ENCODE data around the gene CRYBG3. TPM values are rescaled to one million over a fixed set of nuclear protein-coding genes. Genes with fewer than 3 reads are reported as not detected.
A peak's percentile ranks its signal among the peaks of the same experiment; 100 is the strongest.

The CRYBG3 gene
- total and polyA plus RNA-seq, 8 donors = 5.7 to 57.6 (median 23.0) TPM

DNA sequence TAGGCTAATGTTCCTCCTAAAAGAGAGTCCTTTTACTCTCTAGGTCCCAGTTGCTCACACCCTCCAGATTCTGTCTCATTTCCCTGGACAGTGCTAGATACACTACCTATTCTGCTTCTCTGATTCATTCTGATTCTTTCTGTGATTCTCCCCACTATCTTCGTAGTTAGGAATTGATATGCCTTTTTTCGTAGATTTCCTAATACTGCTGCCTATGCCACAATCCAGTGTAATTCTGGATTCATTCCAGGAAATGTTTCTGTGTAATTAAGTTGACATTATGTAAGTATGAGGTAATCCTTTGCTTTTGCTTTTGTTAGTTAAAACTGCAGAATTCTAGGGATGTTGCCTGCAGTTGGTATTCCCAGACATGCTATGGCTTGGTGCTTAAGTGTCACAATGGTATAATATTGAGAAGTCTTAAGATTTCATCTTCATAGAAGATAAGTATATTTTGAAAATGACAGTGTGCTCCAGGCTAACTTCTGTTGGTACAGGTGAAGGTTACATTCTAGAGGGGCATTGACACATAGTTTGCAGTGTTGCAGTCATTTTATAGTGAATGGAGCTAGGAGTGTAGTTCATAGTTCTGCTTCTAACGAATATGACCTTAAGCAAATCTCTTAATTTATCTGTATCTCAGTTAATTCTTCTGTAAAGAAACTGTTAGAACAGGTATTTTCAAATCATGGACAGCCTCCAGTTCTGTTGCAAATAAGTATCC is 96.2 kb downstream of the CRYBG3 start:
- peaks cover 0 to 11% (median 2%) of the 10 kb centered on the region in 4 donors for H3K4me1 ChIP-seq
- no peak overlapping the region for H3K4me3 ChIP-seq
- H3K9me3 ChIP-seq = no peaks in the 10 kb centered on the region
- intact Hi-C loops (cut with DNase I; ENCODE audit: low total_unique reads) = no loop called here
- DNase-seq = peak in 1 of 2 donors; percentile 32
- peak in 1 of 3 donors; percentile 12 for TF ChIP-seq POLR2AphosphoS5 (IDR thresholded peaks at IDR 0.05)
- TF ChIP-seq EP300 (IDR thresholded peaks at IDR 0.05) = no peak
- TF ChIP-seq, protein P1, sequence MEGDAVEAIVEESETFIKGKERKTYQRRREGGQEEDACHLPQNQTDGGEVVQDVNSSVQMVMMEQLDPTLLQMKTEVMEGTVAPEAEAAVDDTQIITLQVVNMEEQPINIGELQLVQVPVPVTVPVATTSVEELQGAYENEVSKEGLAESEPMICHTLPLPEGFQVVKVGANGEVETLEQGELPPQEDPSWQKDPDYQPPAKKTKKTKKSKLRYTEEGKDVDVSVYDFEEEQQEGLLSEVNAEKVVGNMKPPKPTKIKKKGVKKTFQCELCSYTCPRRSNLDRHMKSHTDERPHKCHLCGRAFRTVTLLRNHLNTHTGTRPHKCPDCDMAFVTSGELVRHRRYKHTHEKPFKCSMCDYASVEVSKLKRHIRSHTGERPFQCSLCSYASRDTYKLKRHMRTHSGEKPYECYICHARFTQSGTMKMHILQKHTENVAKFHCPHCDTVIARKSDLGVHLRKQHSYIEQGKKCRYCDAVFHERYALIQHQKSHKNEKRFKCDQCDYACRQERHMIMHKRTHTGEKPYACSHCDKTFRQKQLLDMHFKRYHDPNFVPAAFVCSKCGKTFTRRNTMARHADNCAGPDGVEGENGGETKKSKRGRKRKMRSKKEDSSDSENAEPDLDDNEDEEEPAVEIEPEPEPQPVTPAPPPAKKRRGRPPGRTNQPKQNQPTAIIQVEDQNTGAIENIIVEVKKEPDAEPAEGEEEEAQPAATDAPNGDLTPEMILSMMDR (IDR thresholded peaks at IDR 0.05) = no peak
- TF ChIP-seq POLR2A (IDR thresholded peaks at IDR 0.05) = no peak
- H3K27me3 ChIP-seq = no peaks in the 10 kb centered on the region
- H3K27ac ChIP-seq = no peak overlapping the region
- peaks cover 15 to 84% (median 67%) of the 10 kb centered on the region in 4 donors for H3K36me3 ChIP-seq
- 56 to 70% (median 68%) methylated on average over 3 of the region's 3 CpGs for WGBS, 5 donors

DNA sequence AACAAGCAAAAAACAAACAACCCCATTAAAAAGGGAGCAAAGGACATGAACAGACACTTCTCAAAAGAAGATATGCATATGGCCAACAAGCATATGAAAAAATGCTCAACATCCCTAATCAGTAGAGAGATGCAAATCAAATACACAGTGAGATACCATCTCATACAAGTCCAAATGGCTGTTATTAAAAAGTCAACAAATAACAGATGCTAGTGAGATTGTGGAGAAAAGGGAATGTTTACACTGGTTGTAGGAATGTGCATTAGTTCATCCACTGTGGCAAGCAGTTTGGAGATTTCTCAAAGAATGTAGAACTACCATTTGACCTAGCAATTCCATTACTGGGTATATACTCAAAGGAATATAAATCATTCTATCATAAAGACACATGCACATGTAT is 105.9 kb downstream of the CRYBG3 start:
- DNase-seq = no peak
- H3K9me3 ChIP-seq = no peaks in the 10 kb centered on the region
- no peak overlapping the region for H3K27ac ChIP-seq
- peaks cover 0 to 58% (median 49%) of the 10 kb centered on the region in 4 donors for H3K36me3 ChIP-seq
- intact Hi-C loops (cut with DNase I; ENCODE audit: low total_unique reads) = no loop called here
- peaks cover 0 to 4% (median 1%) of the 10 kb centered on the region in 4 donors for H3K4me1 ChIP-seq
- TF ChIP-seq EP300 (IDR thresholded peaks at IDR 0.05) = no peak
- TF ChIP-seq, protein P1 (IDR thresholded peaks at IDR 0.05) = no peak
- TF ChIP-seq POLR2A (IDR thresholded peaks at IDR 0.05) = no peak
- no peak for TF ChIP-seq POLR2AphosphoS5 (IDR thresholded peaks at IDR 0.05)
- no peak overlapping the region for H3K4me3 ChIP-seq
- H3K27me3 ChIP-seq = no peaks in the 10 kb centered on the region

DNA sequence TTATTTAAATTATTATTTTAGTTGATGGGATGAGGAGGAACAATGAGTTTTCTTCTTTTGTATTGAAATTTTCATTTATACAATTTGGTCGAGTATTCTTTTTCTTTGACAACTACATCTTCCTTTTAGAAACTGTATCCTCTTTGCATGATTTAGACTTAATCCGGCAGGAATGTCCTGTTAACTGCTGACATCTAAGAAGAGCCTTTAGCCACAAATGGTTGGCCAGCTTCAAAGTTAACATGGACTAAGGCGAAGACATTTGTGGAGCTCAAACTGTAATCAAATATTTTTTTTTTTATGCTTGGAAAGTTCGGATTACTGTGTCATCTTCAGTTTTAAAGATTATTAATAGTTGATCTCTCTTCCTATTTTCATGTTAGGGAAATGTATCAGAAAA is 107.2 kb downstream of the CRYBG3 start:
- H3K4me1 ChIP-seq = peaks cover 0 to 4% (median 1%) of the 10 kb centered on the region in 4 donors
- H3K36me3 ChIP-seq = peaks cover 0 to 63% (median 56%) of the 10 kb centered on the region in 4 donors
- H3K9me3 ChIP-seq = no peaks in the 10 kb centered on the region
- H3K27ac ChIP-seq = no peak overlapping the region
- no peaks in the 10 kb centered on the region for H3K27me3 ChIP-seq
- intact Hi-C loops (cut with DNase I; ENCODE audit: low total_unique reads) = no loop called here
- 75 to 85% (median 80%) methylated on average over 4 of the region's 4 CpGs for WGBS, 5 donors
- DNase-seq = no peak
- no peak for TF ChIP-seq EP300 (IDR thresholded peaks at IDR 0.05)
- no peak for TF ChIP-seq POLR2A (IDR thresholded peaks at IDR 0.05)
- no peak for TF ChIP-seq POLR2AphosphoS5 (IDR thresholded peaks at IDR 0.05)
- TF ChIP-seq, protein P1 (IDR thresholded peaks at IDR 0.05) = no peak
- H3K4me3 ChIP-seq = no peak overlapping the region

DNA sequence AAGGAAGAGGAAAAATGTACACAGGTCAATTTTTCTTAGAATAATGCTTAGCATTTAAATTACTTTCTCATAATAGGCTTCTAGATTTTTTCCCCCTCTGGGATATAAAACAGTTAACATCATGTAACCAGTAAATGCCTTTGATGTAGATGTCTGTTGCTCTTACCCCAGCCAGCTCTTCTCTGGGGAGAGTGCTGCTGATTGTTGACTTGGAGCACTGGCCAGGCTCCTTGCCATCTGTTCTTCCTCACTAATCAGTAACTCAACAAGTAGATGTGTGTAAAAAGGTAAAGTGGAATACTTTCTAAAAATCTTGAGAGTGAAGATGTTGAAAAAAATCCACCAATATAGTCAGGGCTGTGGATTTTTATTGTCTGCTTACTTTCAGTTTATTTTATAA is 108.2 kb downstream of the CRYBG3 start:
- no peak for TF ChIP-seq POLR2A (IDR thresholded peaks at IDR 0.05)
- H3K4me3 ChIP-seq = no peak overlapping the region
- intact Hi-C loops (cut with DNase I; ENCODE audit: low total_unique reads) = no loop called here
- H3K27me3 ChIP-seq = no peaks in the 10 kb centered on the region
- H3K27ac ChIP-seq = no peak overlapping the region
- peaks cover 0 to 66% (median 56%) of the 10 kb centered on the region in 4 donors for H3K36me3 ChIP-seq
- peaks cover 0 to 4% (median 1%) of the 10 kb centered on the region in 4 donors for H3K4me1 ChIP-seq
- DNase-seq = no peak
- H3K9me3 ChIP-seq = no peaks in the 10 kb centered on the region

DNA sequence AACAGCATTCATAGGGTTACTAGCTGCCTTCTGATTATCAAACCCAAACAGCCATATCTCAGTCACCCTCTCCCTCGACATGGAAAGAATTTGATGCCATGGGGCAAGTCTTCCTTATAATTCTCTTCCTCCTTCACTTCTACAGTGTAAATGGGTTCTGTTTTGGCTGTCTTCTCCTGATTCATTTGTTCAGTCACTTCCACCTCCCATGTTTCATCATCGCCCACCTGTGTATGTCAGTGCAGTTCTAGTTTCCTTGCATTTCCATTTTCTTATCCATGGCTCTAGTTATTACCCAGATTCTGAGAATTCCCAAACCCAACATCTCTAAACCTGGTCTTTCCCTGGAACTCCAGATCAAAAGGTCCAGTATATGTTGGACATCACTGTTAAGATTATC is 109.4 kb downstream of the CRYBG3 start:
- Histone ChIP-seq H3K36me3 (peaks cover 0 to 67% (median 59%) of the 10 kb centered on the region in 4 donors), H3K27me3 (no peaks in the 10 kb centered on the region), H3K4me1 (peaks cover 0 to 4% (median 1%) of the 10 kb centered on the region in 4 donors), H3K9me3 (no peaks in the 10 kb centered on the region), H3K4me3 (no peak overlapping the region), H3K27ac (no peak overlapping the region)
- TF ChIP-seq POLR2AphosphoS5 (IDR thresholded peaks at IDR 0.05) (no peak), POLR2A (IDR thresholded peaks at IDR 0.05) (no peak), EP300 (IDR thresholded peaks at IDR 0.05) (no peak)
- TF ChIP-seq, protein P1 (IDR thresholded peaks at IDR 0.05) = no peak
- DNase-seq = no peak
- WGBS, 5 donors = 47 to 67% (median 55%) methylated on average over 2 of the region's 2 CpGs
- intact Hi-C loops (cut with DNase I; ENCODE audit: low total_unique reads) = no loop called here

All from stomach (tissue), 9 donors.